HepG2 (cell line): Measurements from ENCODE around the gene ZNF212. TPM values are rescaled to one million over a fixed set of nuclear protein-coding genes. Genes with fewer than 3 reads are reported as not detected.

ENCODE experiments used
- CENPBD1 ChIP-seq: sonication (generic); formaldehyde crosslinking; IDR thresholded peaks from 2 replicates; pipeline ENCODE4 v1.8.0; 2022; ENCODE audit warnings: missing genetic modification reagents, low read depth, mild to moderate bottlenecking, borderline replicate concordance
- DNMT1 ChIP-seq: sonication (generic); formaldehyde crosslinking; IDR thresholded peaks from 2 replicates; pipeline ENCODE4 v1.5.1; 2020; ENCODE audit warnings: mild to moderate bottlenecking, missing genetic modification reagents
- HDAC1 ChIP-seq: sonication (generic); formaldehyde crosslinking; IDR thresholded peaks from 2 replicates; pipeline ENCODE4 v1.5.1; 2020; ENCODE audit warnings: mild to moderate bottlenecking, missing genetic modification reagents
- HNF1A ChIP-seq, 2 experiments: sonication (generic) in 1 of 2; formaldehyde crosslinking in 1 of 2; IDR thresholded peaks; 2 replicates each; pipeline versions ENCODE4 v1.4.0 to v1.6.1; 2016 to 2020; ENCODE audit warnings: borderline replicate concordance in 1 of 2, low read depth in 1 of 2, mild to moderate bottlenecking in 1 of 2, missing genetic modification reagents in 1 of 2
- MTA3 ChIP-seq: sonication (generic); formaldehyde crosslinking; IDR thresholded peaks from 2 replicates; pipeline ENCODE4 v1.4.0; 2020; ENCODE audit warnings: missing genetic modification reagents
- MYC ChIP-seq: sonication (generic); formaldehyde crosslinking; IDR thresholded peaks from 2 replicates; pipeline ENCODE4 v1.9.0; 2021; ENCODE audit warnings: missing genetic modification reagents, borderline replicate concordance
- SCMH1 ChIP-seq: sonication (generic); formaldehyde crosslinking; IDR thresholded peaks from 2 replicates; pipeline ENCODE4 v1.9.0; 2021; ENCODE audit warnings: missing genetic modification reagents, mild to moderate bottlenecking, borderline replicate concordance
- TRAFD1 ChIP-seq: sonication (generic); formaldehyde crosslinking; IDR thresholded peaks from 2 replicates; pipeline ENCODE4 v1.5.1; 2020; ENCODE audit warnings: missing genetic modification reagents, mild to moderate bottlenecking, borderline replicate concordance
- U2AF2 ChIP-seq: fragments of 200-400 bp; formaldehyde crosslinking; IDR thresholded peaks from 2 replicates; pipeline ENCODE4 v1.6.1; 2017; ENCODE audit warnings: low read depth, mild to moderate bottlenecking, low read length
- ZBTB43 ChIP-seq: sonication (generic); formaldehyde crosslinking; conservative IDR thresholded peaks from 2 replicates; pipeline ENCODE4 v1.4.0; 2020; ENCODE audit warnings: missing genetic modification reagents
- ZEB1 ChIP-seq: IDR thresholded peaks from 2 replicates; pipeline ENCODE4 v1.6.1; 2012; ENCODE audit warnings: mild to moderate bottlenecking, low read depth, inconsistent platforms; ENCODE audit not compliant: insufficient replicate concordance
- ZNF207 ChIP-seq: fragments of 450-650 bp; IDR thresholded peaks from 2 replicates; pipeline ENCODE4 v1.6.1; 2016; ENCODE audit warnings: antibody characterized with exemption, borderline replicate concordance
- ZNF563 ChIP-seq: sonication (generic); formaldehyde crosslinking; IDR thresholded peaks from 2 replicates; pipeline ENCODE4 v1.8.0; 2022; ENCODE audit warnings: mild to moderate bottlenecking, moderate library complexity, missing genetic modification reagents
- ZNF580 ChIP-seq: IDR thresholded peaks from 2 replicates; pipeline ENCODE4 v1.6.1; 2016; ENCODE audit warnings: low read depth, borderline replicate concordance
- ZXDC ChIP-seq: sonication (generic); formaldehyde crosslinking; IDR thresholded peaks from 2 replicates; pipeline ENCODE4 v1.5.0; 2020; ENCODE audit warnings: mild to moderate bottlenecking, missing genetic modification reagents
- polyA plus RNA-seq, 8 experiments: library from polyadenylated mRNA; depleted of rRNA in 3 of 8; stranded (reverse) in 7 of 8; unstranded in 1 of 8; fragments of >200 nt; fragmentation: Illumina TruSeq in 4 of 8; extraction: Trizol in 4 of 8; gene quantifications; 2 replicates each; pipeline versions ENCODE4 v1.2.1 to v1.2.3, GENCODE V29; 2011 to 2016; ENCODE audit warnings: low read depth in 4 of 8, missing spikeins in 1 of 8, mixed read lengths in 1 of 8; ENCODE audit not compliant: insufficient read depth in 1 of 8
- total RNA-seq, 5 experiments: library from RNA; depleted of rRNA; stranded (reverse); fragments of >200 nt; fragmentation: Illumina TruSeq; extraction: Trizol; gene quantifications; 2 replicates each; pipeline ENCODE4 v1.2.3, GENCODE V29; 2016; ENCODE audit warnings: low read depth in 1 of 5

Gene ZNF212
- total and polyA plus RNA-seq, 2 of the 13 experiments (the other 11 are each of a cell fraction or from before 2014, with no cell fraction given): 2.6 to 3.8 TPM

- TF ChIP-seq HNF1A (IDR thresholded peaks at IDR 0.05; ENCODE audit: low read depth) (no peak), HNF1A (CRISPR knock-in tag; IDR thresholded peaks at IDR 0.05; ENCODE audit: borderline replicate concordance) (peak; percentile 17; the same call in 1 of the 2 replicates), DNMT1 (CRISPR knock-in tag) (no peak; the same call in 1 of the 2 replicates), MYC (CRISPR knock-in tag) (peak; percentile 71; the same call in 1 of the 2 replicates), SCMH1 (CRISPR knock-in tag) (no peak), ZNF207 (no peak), HDAC1 (CRISPR knock-in tag) (peak; percentile 90), ZNF563 (CRISPR knock-in tag) (peak; percentile 82), ZBTB43 (0 out of 2 replicates have a peak, but pooled peaks have one; percentile 18), ZNF580 (peak; percentile 69; the same call in 1 of the 2 replicates), CENPBD1 (CRISPR knock-in tag) (no peak), TRAFD1 (no peak), ZXDC (CRISPR knock-in tag) (0 out of 2 replicates have a peak, but pooled peaks have one; percentile 51), ZEB1 (no peak), MTA3 (CRISPR knock-in tag) (no peak), U2AF2 (no peak)
Observed at GRCh38 chr7:149195180-149196150, 44.0 kb upstream of the ZNF212 start, which contains the start of gene ZNF282 (continued).
